Nephron progenitor cell (in vitro differentiated cells): Measurements from ENCODE around the gene PTPRR.
"Not testable (repeated sequence)": the region's sequence is repeated elsewhere in the genome, so short reads cannot be mapped to it uniquely, and the experiment has no call there.

Experiments
- DNase-seq: peaks from one replicate; pipeline ENCODE4 v3.0.0; 2021
- H3K27ac Mint-ChIP-seq: 2 replicates; pipeline ENCODE4 v1.8.0; 2021; ENCODE audit warnings: mild to moderate bottlenecking, moderate library complexity, mixed read lengths
- H3K27me3 Mint-ChIP-seq: 2 replicates; pipeline ENCODE4 v1.8.0; 2021; ENCODE audit warnings: mild to moderate bottlenecking, low read depth, mixed read lengths; ENCODE audit not compliant: poor library complexity
- H3K36me3 Mint-ChIP-seq: 2 replicates; pipeline ENCODE4 v1.8.0; 2021; ENCODE audit warnings: low read depth, mixed read lengths
- H3K4me1 Mint-ChIP-seq: 2 replicates; pipeline ENCODE4 v1.8.0; 2021; ENCODE audit warnings: mixed read lengths
- H3K4me3 Mint-ChIP-seq: 2 replicates; pipeline ENCODE4 v1.8.0; 2021; ENCODE audit warnings: mild to moderate bottlenecking, moderate library complexity, mixed read lengths
- H3K9me3 Mint-ChIP-seq: 2 replicates; pipeline ENCODE4 v1.8.0; 2021; ENCODE audit warnings: mild to moderate bottlenecking, moderate library complexity, mixed read lengths
- TF ChIP-seq, protein P1 (sequence below): fragments of 200-600 bp; sonication (generic); IDR thresholded peaks from 2 replicates; pipeline ENCODE4 v1.5.0; 2021; ENCODE audit warnings: antibody characterized with exemption

Gene PTPRR

DNA sequence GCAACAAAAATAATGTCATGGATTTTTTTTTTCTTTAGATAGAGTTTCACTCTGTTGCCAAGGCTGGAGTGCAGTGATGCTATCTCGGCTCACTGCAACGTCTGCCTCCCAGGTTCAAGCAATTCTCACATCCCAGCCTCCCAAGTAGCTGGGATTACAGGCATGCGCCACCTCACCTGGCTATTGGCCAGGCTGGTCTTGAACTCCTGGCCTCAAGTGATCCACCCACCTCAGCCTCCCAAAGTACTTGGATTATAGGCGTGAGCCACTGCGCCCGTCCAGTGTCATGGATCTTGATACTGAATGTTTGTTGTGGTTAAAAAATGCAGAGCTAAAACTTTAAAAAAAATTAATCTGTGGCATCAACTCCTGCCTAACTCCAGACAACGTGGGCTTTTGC is 175.5 kb downstream of the PTPRR start:
- no peaks in the 10 kb centered on the region for H3K36me3 Mint-ChIP-seq
- peaks cover 12% of the 10 kb centered on the region for H3K9me3 Mint-ChIP-seq
- no peak for DNase-seq
- H3K27me3 Mint-ChIP-seq: no peaks in the 10 kb centered on the region
- H3K27ac Mint-ChIP-seq: no peak overlapping the region
- TF ChIP-seq, protein P1, sequence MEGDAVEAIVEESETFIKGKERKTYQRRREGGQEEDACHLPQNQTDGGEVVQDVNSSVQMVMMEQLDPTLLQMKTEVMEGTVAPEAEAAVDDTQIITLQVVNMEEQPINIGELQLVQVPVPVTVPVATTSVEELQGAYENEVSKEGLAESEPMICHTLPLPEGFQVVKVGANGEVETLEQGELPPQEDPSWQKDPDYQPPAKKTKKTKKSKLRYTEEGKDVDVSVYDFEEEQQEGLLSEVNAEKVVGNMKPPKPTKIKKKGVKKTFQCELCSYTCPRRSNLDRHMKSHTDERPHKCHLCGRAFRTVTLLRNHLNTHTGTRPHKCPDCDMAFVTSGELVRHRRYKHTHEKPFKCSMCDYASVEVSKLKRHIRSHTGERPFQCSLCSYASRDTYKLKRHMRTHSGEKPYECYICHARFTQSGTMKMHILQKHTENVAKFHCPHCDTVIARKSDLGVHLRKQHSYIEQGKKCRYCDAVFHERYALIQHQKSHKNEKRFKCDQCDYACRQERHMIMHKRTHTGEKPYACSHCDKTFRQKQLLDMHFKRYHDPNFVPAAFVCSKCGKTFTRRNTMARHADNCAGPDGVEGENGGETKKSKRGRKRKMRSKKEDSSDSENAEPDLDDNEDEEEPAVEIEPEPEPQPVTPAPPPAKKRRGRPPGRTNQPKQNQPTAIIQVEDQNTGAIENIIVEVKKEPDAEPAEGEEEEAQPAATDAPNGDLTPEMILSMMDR: no peak
- peaks cover 30% of the 10 kb centered on the region for H3K4me1 Mint-ChIP-seq
- H3K4me3 Mint-ChIP-seq: no peak overlapping the region

DNA sequence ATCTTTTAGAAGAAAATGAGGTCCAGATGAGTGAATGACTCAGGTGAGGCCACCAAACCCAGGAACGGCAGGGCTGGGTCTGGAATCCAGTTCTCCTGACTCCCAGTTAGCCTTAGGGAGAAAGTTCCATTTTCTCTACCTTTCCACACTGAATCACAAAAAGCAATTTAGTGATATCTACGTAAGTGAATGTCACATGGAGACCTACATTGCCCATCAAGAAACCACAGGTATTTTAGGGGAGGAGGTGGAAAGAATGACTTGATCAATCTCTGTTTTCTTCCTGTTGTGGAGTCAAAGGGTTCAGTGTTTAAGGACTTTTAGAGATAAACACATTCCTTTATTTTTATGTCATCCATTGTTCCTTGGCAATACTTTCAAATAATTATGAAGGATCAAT is 176.4 kb downstream of the PTPRR start:
- no peak overlapping the region for H3K27ac Mint-ChIP-seq
- H3K4me1 Mint-ChIP-seq: peaks cover 37% of the 10 kb centered on the region
- H3K27me3 Mint-ChIP-seq: no peaks in the 10 kb centered on the region
- peaks cover 5% of the 10 kb centered on the region for H3K36me3 Mint-ChIP-seq
- DNase-seq: no peak
- H3K4me3 Mint-ChIP-seq: no peak overlapping the region
- H3K9me3 Mint-ChIP-seq: peaks cover 12% of the 10 kb centered on the region
- TF ChIP-seq, protein P1: no peak

DNA sequence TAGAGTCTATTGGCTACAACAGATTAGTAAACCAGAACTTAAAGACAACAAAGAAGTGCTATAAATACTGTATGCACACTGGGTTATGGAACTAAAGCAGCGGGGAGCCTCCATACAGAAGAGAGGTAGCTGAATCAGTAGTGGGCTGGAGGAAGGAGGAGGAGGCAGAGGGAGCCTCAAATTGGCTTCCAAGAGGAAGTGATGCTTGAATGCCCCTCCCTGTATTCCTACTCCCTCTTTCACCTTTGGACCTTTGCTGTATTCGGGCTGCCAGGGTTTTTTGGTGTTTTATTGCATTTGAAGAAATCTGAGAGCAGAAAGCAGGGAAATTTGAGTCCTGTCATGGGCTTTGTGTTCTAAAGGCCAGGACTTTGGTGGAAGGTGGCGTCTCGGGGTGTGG is 179.3 kb downstream of the PTPRR start:
- TF ChIP-seq, protein P1: no peak
- Mint-ChIP-seq H3K27ac (peak overlapping the region; percentile 62), H3K9me3 (peaks cover 13% of the 10 kb centered on the region), H3K4me3 (no peak overlapping the region), H3K27me3 (peaks cover 7% of the 10 kb centered on the region), H3K36me3 (peaks cover 5% of the 10 kb centered on the region), H3K4me1 (peaks cover 37% of the 10 kb centered on the region)
- DNase-seq: no peak

DNA sequence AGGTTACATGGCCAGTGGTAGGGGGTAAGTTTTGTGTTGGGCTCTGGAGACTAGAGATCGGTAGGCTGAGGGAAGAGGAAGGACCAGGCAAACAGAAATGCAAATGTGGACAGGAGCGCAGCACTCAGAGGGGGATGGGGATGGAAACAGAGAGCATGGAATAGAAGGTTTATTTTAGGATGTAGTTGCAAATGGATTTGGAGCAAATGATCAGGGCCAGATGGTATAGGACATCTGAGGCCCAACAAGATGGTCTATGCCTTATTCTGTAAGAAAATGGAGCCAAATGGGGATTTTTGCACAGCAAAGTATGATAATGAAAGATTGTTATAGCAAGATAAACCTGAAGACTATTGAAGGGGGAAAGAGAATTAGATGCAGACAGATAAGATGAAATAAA is 180.8 kb downstream of the PTPRR start:
- Mint-ChIP-seq H3K36me3 (peaks cover 19% of the 10 kb centered on the region), H3K27ac (no peak overlapping the region), H3K4me1 (peaks cover 37% of the 10 kb centered on the region), H3K27me3 (peaks cover 11% of the 10 kb centered on the region), H3K4me3 (no peak overlapping the region), H3K9me3 (peaks cover 28% of the 10 kb centered on the region)
- no peak for DNase-seq
- TF ChIP-seq, protein P1: no peak

DNA sequence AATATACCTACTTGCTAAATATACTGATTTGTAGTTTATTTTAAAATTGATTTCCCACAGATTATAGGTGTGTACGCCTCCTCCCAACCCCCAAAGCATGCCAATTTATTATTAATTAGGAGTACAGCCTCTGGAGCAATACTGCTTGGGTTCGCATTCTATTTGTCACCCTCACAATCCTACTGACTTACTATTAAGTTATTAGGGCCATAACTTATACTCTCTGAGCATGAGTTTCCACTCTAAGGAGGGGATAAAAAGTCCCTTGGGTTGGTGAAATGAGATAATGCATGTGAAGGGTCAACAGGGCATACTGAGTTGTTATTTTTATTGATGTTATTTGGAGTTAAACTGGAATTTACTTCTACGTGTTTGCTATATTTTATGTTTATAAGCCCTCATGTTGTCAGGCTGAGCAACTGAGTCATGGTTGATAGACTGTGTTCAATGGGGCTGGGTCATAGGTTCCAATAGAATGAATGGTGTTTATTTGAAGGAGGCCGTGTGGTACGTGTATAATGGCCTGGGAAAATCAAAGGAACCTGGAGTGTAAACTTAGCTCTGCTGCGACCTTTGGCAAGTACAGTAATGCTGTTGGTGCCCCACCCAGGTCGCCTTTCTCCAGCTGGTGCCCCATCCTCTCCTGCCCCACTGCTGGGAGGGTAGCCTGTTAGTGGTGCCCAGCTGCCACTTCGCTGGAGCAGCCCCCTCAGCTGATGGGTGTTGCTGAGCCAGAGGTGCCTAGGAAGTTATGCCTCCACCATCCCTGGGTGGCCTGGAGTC is 184.0 kb downstream of the PTPRR start:
- TF ChIP-seq, protein P1: no peak
- Mint-ChIP-seq H3K4me3 (no peak overlapping the region), H3K4me1 (peaks cover 30% of the 10 kb centered on the region), H3K27me3 (peaks cover 11% of the 10 kb centered on the region), H3K36me3 (peaks cover 19% of the 10 kb centered on the region), H3K9me3 (peaks cover 22% of the 10 kb centered on the region), H3K27ac (no peak overlapping the region)
- DNase-seq: no peak

DNA sequence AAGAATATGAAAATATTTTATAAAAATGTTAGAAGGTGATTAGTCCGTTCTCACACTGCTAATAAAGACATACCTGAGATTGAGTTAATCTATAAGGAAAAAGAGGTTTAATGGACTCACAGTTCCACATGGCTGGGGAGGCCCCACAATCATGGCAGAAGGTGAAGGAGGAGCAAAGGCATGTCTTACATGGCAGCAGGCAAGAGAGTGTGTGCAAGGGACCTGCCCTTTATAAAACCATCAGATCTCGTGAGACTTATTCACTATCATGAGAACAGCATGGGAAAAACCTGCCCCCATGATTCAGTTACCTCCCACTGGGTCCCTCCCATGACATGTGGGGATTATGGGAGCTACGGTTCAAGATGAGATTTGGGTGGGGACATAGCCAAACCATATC is 185.3 kb downstream of the PTPRR start:
- H3K4me1 Mint-ChIP-seq: peaks cover 19% of the 10 kb centered on the region

More for the DNA sequence above, 185.3 kb downstream of the PTPRR start:
- not testable (repeated sequence) for H3K27ac Mint-ChIP-seq, DNase-seq, H3K4me3 Mint-ChIP-seq
- H3K9me3 Mint-ChIP-seq: peaks cover 22% of the 10 kb centered on the region
- H3K27me3 Mint-ChIP-seq: peaks cover 19% of the 10 kb centered on the region
- H3K36me3 Mint-ChIP-seq: peaks cover 19% of the 10 kb centered on the region
